DND-41 (cell line): ENCODE results near the gene DCAF12L2.

ENCODE experiments used
- ATAC-seq: fragments of 200-7000 bp; cut with Tn5 transposase; 3 replicates; pipeline ENCODE4 v1.9.1; 2021; ENCODE audit warnings: low read depth; ENCODE audit not compliant: insufficient read depth
- DNase-seq: peaks from one replicate; pipeline ENCODE4 v3.0.0-alpha.2; 2020
- H2AFZ ChIP-seq: 2 replicates; pipeline ENCODE4 v1.6.0; 2012; ENCODE audit warnings: low read depth, low read length
- H3K27ac ChIP-seq: 2 replicates; pipeline ENCODE4 v1.5.1; 2012; ENCODE audit warnings: low read length, inconsistent platforms
- H3K27me3 ChIP-seq: fragments of 200-600 bp; sonication (generic); 2 replicates; pipeline ENCODE4 v1.6.0; 2012; ENCODE audit warnings: low read length, mild to moderate bottlenecking, inconsistent platforms; ENCODE audit not compliant: insufficient read depth, poor library complexity
- H3K36me3 ChIP-seq: 2 replicates; pipeline ENCODE4 v1.5.1; 2012; ENCODE audit warnings: low read length, inconsistent platforms; ENCODE audit not compliant: insufficient read depth
- H3K4me1 ChIP-seq: 2 replicates; pipeline ENCODE4 v1.5.1; 2012; ENCODE audit warnings: mild to moderate bottlenecking, low read length; ENCODE audit not compliant: insufficient read depth
- H3K4me2 ChIP-seq: 2 replicates; pipeline ENCODE4 v1.6.0; 2012; ENCODE audit warnings: mild to moderate bottlenecking, moderate library complexity, low read length, inconsistent platforms; ENCODE audit not compliant: insufficient read depth
- H3K4me3 ChIP-seq, 2 experiments: fragments of 200-600 bp in 1 of 2; shearing (Covaris generic) in 1 of 2; 2 replicates each; pipeline ENCODE4 v1.5.1; 2012 to 2016; ENCODE audit warnings: inconsistent platforms in 2 of 2, low read length in 2 of 2, mild to moderate bottlenecking in 2 of 2, low read depth in 1 of 2, moderate library complexity in 1 of 2
- H3K79me2 ChIP-seq: 2 replicates; pipeline ENCODE4 v1.6.0; 2012; ENCODE audit warnings: low read length, inconsistent platforms; ENCODE audit not compliant: insufficient read depth
- H3K9ac ChIP-seq: 2 replicates; pipeline ENCODE4 v1.6.0; 2012; ENCODE audit warnings: low read depth, mild to moderate bottlenecking, inconsistent platforms, low read length, moderate library complexity
- H3K9me3 ChIP-seq: 2 replicates; pipeline ENCODE4 v1.5.1; 2012; ENCODE audit warnings: low read length, moderate library complexity, mild to moderate bottlenecking, inconsistent platforms; ENCODE audit not compliant: insufficient read depth, severe bottlenecking
- H4K20me1 ChIP-seq: 2 replicates; pipeline ENCODE4 v1.6.0; 2012; ENCODE audit warnings: low read length; ENCODE audit not compliant: insufficient read depth
- CTCF ChIP-seq: IDR thresholded peaks from 2 replicates; pipeline ENCODE4 v1.5.1; 2012; ENCODE audit warnings: borderline replicate concordance, low read length, moderate library complexity, mild to moderate bottlenecking; ENCODE audit not compliant: poor library complexity, severe bottlenecking; ENCODE audit errors: extremely low read depth
- EZH2 ChIP-seq: IDR thresholded peaks from 3 replicates; pipeline ENCODE4 v1.6.1; 2012; ENCODE audit warnings: borderline replicate concordance, low read depth, mild to moderate bottlenecking, moderate library complexity, low read length, inconsistent platforms; ENCODE audit not compliant: severe bottlenecking

The DCAF12L2 gene

GRCh38 chrX:126167560-126167959 lies 1.5 kb upstream of the DCAF12L2 start:
- H2AFZ ChIP-seq, result no peak overlapping the region
- no peak overlapping the region for H3K9ac ChIP-seq
- no peaks in the 10 kb centered on the region for H3K36me3 ChIP-seq
- no peaks in the 10 kb centered on the region for H3K9me3 ChIP-seq
- no peak for DNase-seq
- no peaks in the 10 kb centered on the region for H3K4me1 ChIP-seq
- H3K27me3 ChIP-seq, result no peaks in the 10 kb centered on the region
- no peak overlapping the region for H3K4me2 ChIP-seq
- no peak overlapping the region for H3K4me3 ChIP-seq
- no peaks in the 10 kb centered on the region for H3K79me2 ChIP-seq
- ATAC-seq, result no peak
- no peak overlapping the region for H3K27ac ChIP-seq
- no peak for TF ChIP-seq CTCF
- no peak for TF ChIP-seq EZH2
- H4K20me1 ChIP-seq, result no peaks in the 10 kb centered on the region

GRCh38 chrX:126165401-126165720 lies 728 bp downstream of the DCAF12L2 start:
- TF ChIP-seq CTCF (no peak), EZH2 (no peak)

GRCh38 chrX:126164689-126165400 lies 1.2 kb downstream of the DCAF12L2 start:
- Histone ChIP-seq H3K4me1 (no peaks in the 10 kb centered on the region), H3K27me3 (no peaks in the 10 kb centered on the region), H3K4me3 (no peak overlapping the region), H3K36me3 (no peaks in the 10 kb centered on the region), H3K4me2 (no peak overlapping the region), H2AFZ (no peak overlapping the region), H3K79me2 (no peaks in the 10 kb centered on the region), H3K9ac (no peak overlapping the region), H4K20me1 (no peaks in the 10 kb centered on the region), H3K9me3 (no peaks in the 10 kb centered on the region), H3K27ac (no peak overlapping the region)
- ATAC-seq, result no peak
- no peak for TF ChIP-seq CTCF
- no peak for TF ChIP-seq EZH2
- DNase-seq, result no peak

More at GRCh38 chrX:126165401-126165720, 728 bp downstream of the DCAF12L2 start:
- H3K79me2 ChIP-seq, result no peaks in the 10 kb centered on the region
- no peak overlapping the region for H3K27ac ChIP-seq
- H3K9ac ChIP-seq, result no peak overlapping the region
- H3K9me3 ChIP-seq, result no peaks in the 10 kb centered on the region
- DNase-seq, result no peak
- H3K4me3 ChIP-seq, result no peak overlapping the region
- no peaks in the 10 kb centered on the region for H4K20me1 ChIP-seq
- H3K4me1 ChIP-seq, result no peaks in the 10 kb centered on the region
- no peaks in the 10 kb centered on the region for H3K27me3 ChIP-seq
- H3K4me2 ChIP-seq, result no peak overlapping the region
- no peak overlapping the region for H2AFZ ChIP-seq
- H3K36me3 ChIP-seq, result no peaks in the 10 kb centered on the region
- ATAC-seq, result no peak
